GM04503 (cell line): ENCODE data around the gene MACROH2A2.
"Not testable (repeated sequence)": the region's sequence is repeated elsewhere in the genome, so short reads cannot be mapped to it uniquely, and the experiment has no call there.

Source experiments
- DNase-seq: peaks from one replicate; pipeline ENCODE4 v3.0.0-alpha.2; 2012; ENCODE audit warnings: low read depth

MACROH2A2 gene

DNA sequence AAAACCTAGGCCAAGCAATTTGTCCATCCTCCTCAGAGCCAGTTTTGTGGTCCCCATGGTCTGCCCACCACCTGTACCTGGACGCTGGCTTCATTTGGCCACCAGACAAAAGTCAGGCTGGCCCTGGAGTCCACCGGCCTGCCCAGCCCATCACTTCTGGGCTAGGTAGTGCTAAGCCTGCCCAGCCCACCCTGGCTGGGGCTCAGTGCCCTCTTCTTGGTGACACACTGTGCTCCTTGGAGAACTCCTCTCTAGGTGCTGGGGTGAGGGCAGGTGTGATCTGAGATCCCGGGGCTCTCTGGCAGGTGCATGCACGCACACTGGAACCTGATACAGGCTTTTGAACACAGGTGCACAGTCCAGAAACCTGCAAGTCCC lies 78.9 kb downstream of the MACROH2A2 start:
- no peak for DNase-seq

DNA sequence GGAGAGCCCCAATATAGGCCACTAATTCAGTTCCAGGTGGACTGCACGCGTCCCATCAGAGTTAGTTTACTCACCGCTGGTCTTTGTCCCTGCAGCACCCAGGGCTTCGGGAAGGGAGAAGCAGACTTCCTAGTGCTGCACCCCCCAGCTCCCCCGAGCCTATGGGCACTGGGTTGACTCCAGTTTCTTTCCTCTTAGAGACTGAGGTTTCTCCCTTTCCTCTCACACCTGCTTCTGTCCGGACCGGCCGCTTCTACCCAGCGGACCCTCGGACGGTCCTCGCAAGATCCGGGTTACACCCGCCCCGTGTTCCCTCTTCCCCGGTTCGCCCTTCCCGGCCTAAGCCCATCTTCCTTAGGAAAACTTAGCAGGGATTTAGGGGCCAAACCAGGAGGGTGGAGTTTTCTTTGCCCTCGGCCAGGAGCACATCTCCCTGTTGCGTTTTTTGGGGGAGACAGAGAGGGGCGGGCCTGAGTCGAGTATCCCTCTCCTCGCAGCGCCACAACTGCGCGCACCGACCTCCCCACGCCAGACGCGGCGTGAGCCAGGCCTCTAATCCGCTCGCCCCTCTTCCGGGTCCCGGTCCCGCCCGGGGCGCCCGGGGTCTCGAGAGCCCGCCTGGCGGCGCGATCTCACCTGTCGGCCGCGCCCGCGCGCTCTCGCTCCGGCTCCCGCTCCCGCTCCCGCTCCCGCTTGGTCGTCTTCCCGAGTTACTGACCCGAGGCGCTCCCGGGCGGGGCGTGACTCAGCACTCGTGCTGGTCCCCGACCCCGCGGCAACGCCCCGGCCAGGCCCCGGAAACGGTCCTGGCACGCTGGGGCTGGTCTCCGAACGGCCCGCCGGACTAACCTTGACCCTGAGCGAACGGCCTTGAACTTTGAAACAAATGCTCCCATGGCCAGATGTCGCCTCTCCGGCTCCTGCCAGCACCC lies 79.7 kb downstream of the MACROH2A2 start, which contains the start of gene AIFM2:
TSS of gene AIFM2 (minus strand) at position 728 of the 932 bp plus-strand sequence. CDS start 8,741 bp downstream, outside the sequence.
- DNase-seq, result no peak

DNA sequence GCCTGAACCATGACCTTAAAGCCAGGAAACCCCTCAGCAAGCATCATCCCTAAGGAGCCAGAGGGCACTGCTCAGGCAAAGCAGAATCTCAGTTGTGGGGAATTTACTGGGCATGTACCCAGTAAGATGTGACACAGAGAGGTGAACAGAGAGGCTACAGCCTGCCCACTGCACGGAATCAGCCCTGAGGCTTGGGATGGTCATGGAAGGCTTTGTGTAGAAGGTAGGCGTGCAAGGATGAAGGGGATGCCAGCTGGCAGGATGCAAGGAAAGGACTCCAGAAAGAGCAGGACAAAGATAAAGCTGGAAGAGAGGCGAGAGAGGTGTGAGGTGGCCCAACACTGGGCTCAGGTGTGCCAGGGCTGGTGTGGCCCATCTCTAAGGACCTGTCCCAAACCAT lies 82.4 kb downstream of the MACROH2A2 start:
- no peak for DNase-seq

DNA sequence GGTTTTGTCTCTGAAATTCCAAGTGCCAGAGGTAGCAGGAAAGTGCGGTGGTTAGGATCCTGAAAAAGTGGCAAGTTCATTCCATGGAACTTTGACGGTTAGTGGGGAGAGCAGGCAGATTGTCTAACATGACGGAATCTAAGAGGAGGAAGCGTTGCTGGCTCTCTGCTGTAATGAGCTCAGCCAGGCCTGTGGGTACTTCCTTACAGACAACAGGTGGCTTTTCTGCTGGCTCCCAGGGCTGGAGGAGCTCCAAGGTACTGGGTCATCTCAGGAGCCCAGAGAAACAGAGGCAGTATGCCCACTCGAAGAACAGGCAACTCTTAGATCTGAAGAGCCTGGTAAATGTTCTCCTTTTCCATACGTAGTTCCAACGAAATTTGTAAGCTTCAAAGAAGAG lies 83.0 kb downstream of the MACROH2A2 start:
- no peak for DNase-seq

DNA sequence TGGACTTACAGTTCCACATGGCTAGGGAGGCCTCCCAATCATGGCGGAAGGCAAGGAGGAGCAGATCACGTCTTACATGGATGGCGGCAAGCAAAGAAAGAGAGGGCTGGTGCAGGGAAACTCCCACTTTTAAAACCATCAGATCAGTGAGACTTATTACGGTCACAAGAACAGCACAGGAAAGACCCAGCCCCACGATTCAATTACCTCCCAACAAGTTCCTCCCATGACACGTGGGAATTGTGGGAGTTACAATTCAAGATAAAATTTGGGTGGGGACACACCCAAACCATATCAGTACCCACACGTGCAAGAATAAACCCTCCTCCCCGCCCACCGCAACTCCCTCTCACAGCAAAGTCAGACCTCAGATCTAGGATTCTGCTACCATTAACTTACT lies 84.5 kb downstream of the MACROH2A2 start:
- DNase-seq, result no peak

DNA sequence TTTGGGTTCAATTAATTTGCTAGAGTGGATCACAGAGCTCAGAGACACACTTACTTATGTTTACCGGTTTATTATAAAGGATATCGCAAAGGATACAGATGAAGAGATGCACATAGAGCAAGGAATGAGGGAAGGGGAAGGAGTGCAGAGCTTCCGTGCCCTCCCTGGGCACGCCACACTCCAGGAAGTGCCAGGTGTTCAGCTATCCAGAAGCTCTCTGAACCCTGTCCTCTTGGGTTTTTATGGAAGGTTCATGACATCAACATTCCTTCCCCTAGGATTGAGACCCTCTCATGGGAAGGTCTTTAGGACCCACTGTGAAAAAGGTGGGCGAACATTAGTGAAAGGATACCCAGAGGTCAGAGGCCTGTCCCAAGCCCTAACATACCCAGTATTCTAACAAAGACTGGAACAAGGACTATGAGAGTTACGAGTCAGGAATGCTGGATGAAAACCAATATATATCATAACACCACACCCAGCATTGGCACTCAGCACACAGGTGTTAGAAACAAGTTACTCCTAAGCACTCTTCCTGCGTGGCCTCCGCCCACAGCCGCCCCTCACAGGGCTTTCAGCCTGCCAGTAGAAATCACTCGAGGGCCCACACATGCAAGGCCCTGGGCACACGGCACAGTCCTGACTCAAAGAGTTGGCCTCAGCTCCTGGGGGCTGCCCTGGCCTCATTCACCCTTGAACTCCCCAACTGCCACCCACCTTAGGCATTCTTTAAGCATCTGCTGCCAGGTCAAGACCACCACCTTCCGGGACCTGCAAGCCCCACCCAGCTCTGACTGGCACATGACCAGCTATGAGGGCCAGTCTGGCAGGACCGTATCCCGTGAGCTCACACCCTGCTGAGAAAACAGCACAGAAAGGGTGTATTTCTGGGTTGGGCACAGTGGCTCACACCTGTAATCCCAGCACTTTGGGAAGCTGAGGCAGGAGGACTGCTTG lies 85.6 kb downstream of the MACROH2A2 start:
- DNase-seq, result no peak

DNA sequence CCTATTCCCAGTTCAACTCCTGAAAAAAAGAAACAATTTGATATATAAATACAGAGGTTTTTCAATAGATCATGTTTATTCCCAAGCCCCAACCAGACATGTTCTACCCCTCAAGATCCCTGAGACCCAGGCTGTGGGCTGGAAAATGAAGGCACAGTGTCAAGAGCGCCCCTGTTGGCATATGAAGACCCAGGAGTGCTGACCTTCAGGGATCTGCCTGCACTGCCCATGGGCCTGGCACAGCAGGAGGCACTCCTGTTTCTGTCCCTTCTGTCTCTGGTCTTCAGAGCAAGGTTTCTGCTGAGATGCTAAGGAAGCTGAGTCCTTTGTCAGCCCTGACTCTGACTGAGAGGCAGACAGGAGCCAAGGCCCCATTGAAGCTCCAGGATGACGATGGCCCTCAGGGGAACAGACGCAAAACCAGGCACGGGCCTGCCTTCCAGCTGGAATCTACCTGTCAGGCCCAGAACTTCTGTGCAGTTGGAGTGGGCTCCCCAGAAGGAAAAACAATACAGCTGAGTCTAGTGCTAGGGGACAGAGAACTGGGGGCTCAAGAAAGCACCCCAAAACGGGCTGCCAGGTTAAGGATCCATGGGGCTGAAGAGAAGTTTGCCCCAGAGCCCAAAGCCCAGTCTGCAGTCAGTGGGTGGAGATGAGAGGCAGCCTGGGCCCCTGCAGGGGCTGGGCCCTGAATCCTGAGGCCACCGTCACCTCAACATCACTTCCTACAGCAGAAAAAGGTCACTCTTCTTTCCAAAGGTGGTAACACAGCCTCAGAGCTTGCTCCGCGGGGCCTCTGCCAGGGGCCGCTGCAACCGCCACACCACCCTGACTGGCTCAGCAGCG lies 86.7 kb downstream of the MACROH2A2 start:
- DNase-seq, result no peak

DNA sequence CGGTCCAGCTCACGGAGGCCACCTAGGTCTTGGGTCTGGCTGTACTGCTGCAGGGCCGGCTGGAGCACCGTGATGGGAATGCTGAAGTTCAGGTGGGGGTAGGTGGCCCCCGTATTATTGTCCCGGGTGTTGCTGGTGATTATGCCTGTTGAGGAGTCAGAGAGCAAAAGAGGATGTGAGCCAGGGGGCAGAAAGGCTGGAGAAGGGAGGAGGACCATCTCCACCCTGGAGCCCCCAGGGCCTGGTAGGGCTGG lies 87.3 kb downstream of the MACROH2A2 start:
- no peak for DNase-seq

DNA sequence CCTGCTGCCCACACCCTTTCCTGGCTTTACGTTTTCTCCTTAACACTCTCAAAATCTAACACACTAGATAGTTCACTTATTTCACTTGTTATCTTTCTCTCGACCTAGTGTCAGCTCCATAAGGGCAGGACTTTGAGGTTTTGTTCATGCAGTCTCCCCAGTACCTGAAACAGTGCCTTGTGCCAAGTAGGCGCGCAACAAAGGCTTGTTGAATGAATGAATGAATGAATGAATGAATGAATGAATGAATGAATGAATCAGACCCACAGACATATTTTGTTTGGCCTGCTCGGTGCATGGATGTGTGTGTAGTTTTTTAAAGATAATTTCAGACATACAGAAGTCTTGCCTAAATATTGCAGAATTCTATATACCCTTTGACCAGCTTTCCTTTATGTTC lies 87.7 kb downstream of the MACROH2A2 start:
- no peak for DNase-seq

DNA sequence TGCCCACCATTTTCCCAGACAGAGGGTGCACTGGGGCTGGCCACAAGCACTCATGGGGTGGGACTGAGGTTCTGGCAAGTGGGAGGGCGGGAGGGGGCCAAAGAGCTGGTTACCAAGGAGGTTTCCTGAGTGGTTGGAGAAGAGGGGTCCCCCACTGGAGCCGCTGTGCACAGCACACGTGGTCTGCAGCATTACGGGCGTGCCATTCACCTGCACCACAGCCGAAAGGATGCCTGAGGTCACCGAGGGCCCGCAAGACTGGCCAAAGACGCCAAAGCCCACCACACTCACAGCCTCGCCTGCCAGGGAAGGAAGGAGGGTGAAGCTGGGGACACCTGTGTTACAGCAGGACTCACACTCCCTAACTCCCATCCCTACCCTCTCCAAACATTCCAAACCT lies 89.9 kb downstream of the MACROH2A2 start:
- no peak for DNase-seq

DNA sequence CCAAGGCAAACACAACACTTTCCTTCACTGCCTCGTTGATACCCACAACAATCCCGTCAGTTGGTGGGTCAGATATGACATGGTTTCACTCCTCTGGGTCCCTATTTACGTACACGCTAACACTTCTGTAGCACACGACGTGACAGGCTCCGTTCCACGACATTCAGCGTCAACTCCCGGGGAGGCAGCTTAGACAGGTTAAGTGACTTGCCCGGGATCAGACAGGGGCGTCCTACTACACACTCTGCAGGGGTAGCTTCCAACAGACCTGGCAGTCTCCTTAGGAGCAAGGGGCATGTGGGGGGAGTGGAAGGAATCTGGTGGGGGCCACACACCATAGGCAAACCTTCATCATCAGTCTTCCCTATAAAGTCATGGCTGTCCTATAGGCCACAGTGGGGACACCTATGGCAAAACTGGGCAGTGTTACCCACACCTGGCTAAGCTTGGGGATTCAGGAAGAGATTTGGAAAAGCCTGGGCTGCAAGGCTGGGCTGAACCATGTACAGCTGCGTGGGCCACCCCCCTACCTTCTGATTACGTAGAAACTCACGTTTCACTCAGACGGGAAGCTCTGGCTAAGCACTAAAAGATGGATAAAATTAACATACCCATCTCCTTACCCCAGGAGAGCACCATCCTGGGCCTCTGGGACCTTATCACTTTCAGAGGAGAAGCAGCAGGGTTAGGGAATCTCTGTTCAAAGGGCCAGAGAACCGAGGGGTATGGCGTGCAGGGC lies 91.9 kb downstream of the MACROH2A2 start:
- DNase-seq, result no peak

DNA sequence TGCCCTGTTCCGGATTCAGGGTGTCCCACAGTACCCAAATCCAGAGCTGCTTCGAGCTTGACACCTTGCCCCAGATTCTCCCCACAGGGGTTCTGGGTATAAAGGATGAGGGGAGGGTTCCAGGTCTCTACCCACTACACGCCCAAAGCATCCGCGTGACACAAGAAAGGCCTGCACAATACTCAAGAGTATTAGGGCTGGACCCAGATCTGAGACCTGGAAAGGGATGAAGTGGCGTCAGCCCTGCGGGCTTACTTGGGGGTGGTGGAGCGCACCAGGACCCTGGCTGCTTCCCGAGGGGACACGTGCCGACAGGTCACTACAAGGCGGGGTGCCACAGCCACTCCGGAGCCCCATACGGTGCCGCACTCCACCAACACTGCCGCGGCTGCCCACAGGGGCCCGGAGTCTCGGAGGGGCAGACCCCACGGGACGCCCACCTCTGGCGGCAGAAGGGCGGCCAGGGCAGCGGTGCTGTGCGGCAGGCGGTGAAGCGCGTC lies 92.6 kb downstream of the MACROH2A2 start:
- no peak for DNase-seq

DNA sequence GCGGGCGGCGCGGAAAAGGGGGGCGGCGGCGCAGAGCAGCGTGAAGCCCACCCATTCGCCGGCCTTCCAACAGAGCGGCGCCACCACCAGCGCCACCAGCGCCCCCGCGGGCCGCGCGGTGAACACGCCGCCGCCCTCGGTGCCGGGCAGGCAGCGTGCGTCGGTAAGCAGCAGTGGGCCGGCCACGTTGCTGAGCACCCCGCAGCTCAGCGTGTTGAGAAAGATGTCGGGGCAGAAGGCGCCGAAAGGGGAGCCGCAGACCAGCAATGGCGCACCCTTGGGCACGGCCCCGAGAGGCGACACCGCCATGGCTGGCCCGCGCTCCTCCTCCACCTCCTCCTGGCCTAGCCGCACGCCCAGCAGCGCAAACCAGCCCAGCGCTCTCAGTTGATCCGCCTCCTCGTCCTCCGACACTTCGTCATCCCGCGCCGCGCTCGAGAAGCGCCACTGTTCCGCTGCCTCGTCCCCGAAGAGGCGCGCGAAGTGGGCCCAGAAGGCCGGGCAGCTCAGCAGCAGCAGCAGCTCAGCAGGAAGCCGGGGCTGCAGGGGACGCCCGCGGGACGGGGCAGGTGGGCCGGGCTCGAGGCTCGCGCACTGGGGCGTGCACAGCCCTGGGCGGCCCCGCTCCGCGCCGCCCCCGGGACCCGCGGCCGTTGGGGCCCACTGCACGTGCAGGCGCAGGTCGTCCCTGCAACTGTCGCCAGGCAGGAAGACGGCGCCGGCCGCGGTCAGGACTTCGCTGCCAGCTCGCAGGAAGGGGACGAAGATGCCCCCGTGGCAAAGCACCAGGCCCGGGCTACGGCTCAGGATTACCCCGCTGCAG lies 93.2 kb downstream of the MACROH2A2 start:
- DNase-seq, result no peak

DNA sequence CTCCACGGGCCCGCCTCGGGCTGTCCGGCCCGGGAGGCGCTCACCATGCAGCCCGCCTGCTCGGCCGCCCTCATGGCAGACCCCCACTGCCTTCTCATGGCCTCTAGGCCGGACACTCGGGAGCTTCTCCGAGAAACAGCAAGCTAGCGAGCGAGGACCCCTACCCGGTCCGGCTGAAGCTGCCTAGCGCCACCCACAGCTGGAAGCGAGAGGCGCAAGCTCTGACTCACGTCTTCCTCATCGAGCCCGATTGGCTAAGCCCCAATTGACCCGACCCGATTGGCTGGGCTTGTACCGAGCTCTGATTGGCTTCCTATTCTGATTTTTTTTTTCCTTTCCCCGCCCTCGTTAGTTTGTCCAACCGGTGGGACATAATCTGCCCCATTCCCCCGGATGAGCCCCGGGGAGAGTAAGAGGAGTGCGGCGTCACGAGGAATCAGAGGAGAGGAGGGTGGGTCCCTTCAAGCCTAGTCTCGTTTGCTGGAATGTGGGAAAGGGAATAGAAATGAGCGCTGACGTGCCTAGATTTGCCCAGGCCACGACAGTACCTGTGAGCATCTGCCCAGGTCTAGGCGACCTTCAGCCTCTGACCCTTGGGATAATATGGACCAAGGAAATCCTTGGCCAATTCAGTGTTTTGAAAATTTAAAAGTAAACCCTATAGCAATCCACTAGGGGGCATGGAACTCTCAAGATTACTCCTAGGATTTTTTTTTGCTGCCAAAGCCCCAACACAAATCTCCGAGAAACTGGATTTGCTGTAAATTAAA lies 94.0 kb downstream of the MACROH2A2 start, which contains the start of gene TYSND1:
TSS of gene TYSND1 (minus strand) at position 212 of the 770 bp plus-strand sequence. CDS start at position 98, 114 bp downstream.
- peak; percentile 77 for DNase-seq

DNA sequence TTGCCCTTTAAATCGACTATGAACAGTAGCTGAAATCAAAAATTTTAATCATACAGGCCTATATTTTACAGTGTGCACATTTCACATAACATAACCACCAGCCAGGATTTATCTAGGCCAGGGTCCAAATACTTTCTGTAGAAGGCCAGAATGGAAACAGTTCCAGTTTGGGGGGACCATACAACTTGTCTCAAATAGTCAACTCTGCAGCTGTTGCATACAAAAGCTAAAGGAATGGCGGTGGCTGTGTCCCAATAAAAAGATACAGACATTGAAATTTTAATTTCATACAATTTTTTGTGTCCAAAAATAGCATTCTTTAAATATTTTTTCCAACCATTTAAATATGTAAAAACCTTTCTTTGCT lies 94.6 kb downstream of the MACROH2A2 start:
- no peak for DNase-seq

DNA sequence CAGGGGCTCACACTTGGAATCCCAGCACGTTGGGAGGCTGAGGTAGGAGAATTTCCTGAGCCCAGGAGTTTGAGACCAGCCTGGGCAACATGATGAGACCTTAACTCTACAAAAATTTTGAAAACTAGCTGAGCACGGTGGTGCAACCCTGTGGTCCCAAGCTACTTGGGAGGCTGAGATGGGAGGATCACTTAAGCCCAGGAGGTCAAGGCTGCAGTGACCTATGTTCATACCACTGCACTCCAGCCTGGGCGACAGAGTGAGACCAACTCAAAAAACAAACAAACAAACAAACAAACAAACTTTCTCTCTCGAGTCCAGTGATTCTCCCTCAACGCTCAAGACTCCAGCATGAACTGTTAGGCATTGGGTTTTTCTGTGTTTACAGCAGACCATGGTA lies 95.9 kb downstream of the MACROH2A2 start:
- DNase-seq, result no peak

DNA sequence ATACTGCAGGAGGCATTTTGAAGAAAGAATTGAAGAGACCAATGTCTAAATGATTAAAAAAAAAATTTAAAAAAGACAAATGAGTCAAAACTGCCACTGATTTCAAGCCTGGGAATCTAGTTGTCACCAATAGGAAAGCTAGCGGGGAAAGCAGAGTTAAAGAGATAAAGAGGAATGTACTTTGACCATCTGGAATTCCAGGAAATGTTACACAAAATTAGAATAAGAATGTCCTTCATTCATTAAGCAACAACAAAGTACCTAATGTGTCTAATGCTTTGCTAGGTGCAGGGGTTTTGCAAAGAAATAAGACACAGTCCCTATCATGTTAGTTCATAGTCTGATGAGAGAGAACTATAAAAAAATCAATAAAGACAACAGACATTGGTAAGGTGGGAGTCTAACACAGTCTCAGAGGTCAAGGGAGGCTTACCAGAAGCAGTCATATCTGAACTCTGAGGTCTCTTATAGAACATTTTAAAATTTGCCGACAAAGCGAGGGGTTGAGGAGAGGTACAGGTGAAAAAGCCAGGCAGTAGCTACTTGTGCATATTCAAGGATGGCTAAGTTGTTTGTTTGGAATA lies 102.7 kb downstream of the MACROH2A2 start:
- DNase-seq, result no peak

DNA sequence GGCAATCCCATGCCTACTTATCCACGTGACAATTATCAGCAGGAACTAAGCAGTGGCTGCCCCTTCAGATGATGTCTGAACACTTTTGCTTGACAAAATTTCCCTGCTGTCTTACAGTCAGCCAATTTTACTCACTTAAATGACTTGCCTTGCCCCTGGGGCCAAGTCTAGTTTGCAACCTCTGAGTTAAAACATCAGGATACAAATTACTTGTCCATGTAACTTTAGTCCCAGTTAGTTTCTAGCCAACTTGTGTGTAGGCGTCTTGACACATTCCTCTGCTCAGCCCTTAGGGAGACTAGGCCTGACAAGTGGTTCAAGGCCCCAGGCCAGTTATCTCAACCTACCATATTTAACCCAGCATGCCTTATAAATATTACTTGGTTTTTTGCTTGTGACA lies 105.5 kb downstream of the MACROH2A2 start:
- DNase-seq, result no peak

DNA sequence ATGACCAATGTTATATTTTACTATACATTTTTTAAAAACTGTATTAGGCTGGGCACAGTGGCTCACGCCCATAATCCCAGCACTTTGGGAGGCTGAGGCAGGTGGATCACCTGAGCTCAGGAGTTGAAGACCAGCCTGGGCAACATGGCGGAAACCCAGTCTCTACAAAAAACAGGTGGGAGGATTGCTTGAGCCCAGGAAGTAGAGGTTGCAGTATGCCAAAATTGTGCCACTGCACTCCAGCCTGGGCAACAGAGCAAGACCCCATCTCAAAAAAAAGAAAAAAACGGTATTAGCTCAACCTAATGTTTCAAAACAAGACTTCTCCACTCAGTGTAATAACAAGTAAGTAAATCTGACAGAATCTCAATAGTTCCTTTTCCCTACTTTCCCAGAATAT lies 106.7 kb downstream of the MACROH2A2 start:
- not testable (repeated sequence) for DNase-seq
